H4 (cell line): ENCODE data around the gene KAT7. TPM values are rescaled to one million over a fixed set of nuclear protein-coding genes. Genes with fewer than 3 reads are reported as not detected.

Experiments
- DNase-seq: peaks from one replicate; pipeline ENCODE4 v3.0.0-alpha.2; 2015; ENCODE audit warnings: low spot score
- total RNA-seq: library from RNA; depleted of rRNA; stranded (reverse); fragments of >200 nt; shearing (Covaris generic); gene quantifications from 2 replicates; pipeline ENCODE4 v1.2.3, GENCODE V29; 2014

KAT7 gene
- total RNA-seq, 1 experiment from 2014 or later, result 34.0 TPM

- no peak for DNase-seq
These were observed 54.4 kb downstream of the KAT7 start for GRCh38 chr17:49842846-49843245.

GRCh38 chr17:49843774-49844350 is 55.4 kb downstream of the KAT7 start:
- no peak for DNase-seq

GRCh38 chr17:49845321-49845720 is 56.8 kb downstream of the KAT7 start:
- DNase-seq, result no peak

DNA sequence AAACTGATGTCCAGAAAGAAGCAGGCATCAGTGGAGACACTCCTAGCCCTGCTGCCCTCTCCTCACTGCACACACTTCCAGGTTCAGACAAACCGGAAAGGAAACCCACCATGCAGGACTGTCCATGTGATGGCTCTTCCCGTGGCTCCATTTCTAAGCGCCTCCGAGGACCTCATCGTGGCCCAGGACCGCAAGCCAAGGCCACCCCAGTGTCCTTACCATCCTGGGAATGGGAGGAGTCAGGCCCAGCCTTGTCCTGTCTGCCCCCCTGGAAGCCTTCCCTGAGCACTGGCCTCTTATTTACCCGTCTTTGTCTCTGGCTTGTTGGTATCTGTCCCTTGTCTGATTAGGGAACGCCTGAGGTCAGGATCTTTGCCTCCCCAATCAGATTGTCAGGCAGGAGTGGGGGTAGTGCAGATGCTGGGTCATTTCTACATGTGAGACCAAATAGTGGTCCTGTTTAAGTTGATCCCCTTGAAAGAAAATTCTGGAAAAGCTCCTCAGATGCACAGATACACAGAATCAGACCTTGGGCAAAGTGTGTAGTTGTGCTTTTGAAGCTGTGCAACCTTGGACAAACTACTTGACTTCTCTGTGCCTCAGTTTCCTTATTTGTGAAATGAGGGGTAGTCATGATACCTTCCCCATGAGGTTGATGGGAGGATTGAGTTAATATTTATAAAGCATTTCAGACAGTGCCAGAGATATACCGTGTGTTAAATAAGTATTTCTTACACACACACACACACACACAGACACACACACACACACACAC is 58.6 kb downstream of the KAT7 start:
- no peak for DNase-seq

GRCh38 chr17:49848019-49848473 is 59.6 kb downstream of the KAT7 start, which contains the start of gene TAC4:
Gene TAC4 (minus strand): TSS chr17:49848069. CDS start chr17:49848017, 52 bp downstream.
- no peak for DNase-seq

DNA sequence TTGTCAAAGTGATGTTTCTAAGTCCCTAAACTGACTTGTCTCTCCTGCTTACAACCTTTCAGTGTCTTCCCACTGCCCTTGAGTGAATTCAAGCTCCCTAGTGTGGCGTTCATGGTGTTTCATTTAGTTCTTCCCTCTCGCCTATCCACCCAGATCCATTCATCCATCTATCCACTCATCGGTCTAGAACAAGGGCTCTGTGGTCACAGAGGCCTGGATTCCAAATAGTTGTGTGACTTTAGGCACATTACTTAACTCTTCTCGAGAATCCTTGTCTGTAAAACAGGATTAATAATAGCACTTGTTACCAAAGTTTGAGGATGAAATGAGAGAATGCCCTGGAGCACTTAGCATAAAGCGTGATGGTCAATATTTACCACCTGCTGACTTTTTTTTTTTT is 60.3 kb downstream of the KAT7 start:
- DNase-seq, result no peak

DNA sequence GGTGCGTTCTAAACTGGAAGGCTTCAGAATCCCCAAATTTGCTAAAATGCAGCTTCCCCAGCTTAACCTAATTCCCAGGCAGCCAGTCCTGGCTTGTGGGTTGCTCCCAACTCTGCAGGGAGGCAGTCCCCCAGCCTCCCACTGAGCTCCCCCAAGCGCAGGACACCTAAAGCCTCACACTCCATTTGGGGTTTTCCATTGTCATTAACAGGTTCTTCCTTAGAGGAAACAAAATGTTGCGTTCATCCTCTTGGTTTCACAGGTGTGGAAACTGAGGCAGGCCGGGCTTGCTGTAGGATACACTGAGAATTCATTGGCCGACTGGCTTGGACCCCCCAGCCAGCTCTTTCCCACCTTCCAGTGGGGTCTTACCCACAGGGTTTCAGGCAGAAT is 61.7 kb downstream of the KAT7 start:
- no peak for DNase-seq

GRCh38 chr17:49850772-49851386 is 62.4 kb downstream of the KAT7 start:
- DNase-seq, result no peak

- DNase-seq, result peak; percentile 74
These were observed 63.2 kb downstream of the KAT7 start for GRCh38 chr17:49851387-49852291.

DNA sequence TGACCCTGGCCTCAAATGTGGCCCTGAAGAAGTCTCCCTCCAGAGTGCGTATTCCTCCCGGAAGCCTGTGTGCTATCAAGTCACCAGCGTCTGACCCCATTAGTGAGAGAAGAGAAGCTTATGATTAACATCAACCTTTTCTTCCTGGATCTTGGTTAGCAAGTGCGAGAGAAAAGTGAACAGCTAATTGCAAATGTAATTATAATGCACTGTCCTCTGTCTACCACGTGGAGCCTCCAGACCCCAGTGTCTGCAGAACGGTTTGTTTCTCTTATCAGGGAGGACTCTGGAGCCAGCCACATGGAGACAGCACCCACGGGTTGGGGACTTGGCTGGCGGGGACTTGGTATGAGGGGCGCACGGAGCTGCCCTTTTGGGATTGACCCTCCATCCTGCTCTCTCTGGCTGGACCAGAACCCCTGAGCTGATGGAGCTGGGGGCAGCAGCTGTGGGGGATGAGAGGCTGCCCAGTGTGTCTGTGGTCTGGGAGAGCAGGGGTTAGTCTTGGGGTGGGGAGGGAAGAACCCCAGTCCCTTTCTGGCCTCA is 65.1 kb downstream of the KAT7 start:
- no peak for DNase-seq

GRCh38 chr17:49854126-49854525 is 65.6 kb downstream of the KAT7 start:
- DNase-seq, result no peak

DNA sequence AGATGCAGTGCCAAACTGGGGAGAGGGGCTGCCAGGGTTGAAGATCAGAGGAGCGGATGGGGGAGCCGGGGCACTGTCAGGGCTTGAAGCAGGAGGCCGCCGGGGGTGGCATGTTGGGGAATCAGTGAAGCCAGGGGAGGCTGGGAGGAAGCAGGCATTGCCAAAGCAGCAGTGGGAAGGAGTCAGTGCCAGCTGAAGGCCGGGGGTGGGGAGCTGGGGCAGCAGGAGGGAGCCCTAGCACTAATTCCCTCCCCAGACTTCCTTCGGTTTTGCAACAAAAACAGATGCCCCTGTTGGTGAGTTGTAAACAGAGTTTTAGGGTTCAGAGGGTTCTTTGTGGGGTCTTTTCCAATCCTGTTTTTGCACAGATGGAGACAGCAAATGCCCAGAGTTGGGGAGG is 70.3 kb downstream of the KAT7 start:
- no peak for DNase-seq

DNA sequence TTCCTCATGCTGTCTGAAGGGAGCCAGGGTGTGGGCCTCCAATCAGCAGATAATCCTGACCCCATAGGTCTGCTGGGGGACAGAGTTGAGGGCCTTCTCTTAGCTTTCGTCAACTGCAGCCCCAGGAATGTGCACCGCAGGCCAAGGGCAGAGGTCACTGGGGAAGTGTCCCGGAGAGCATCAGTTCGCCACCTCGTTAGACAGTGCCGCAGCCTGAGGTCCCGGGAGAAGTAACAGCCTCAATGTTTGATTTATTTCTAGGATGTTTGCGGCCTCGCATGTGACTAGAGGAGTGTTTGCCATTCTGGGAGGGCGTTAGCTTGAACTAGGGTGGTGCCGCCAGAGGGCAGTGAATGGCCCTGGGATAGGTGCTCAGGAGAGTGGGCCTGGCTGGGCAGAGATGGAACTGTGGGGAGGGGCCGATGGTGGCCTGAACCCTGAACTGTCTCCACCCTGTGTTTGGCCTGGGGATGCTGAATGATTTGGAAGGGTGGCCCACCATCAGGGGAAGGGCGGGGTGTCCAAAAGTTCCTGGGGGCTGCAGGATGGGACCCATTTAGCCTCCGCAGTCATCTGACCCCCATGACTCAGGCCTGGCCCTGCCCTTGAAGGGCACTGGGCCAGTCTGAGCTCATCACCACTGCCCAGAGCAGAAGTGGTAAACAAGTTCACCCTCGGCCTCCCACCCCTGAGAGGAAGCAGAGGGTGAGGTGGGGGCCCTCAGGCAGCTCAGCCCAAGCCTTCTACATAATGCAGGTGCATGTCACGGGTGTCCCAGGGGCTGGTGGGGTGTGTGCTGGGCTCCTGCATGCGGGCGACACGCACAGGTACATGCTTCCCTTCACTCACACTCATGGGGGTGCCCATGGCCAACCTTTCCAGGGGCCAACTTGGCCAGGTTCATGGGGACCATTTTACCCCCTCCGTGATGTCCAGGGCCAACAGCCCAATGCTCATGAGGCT is 71.8 kb downstream of the KAT7 start:
- no peak for DNase-seq

GRCh38 chr17:49861150-49861884 is 72.8 kb downstream of the KAT7 start:
- peak; percentile 53 for DNase-seq

DNA sequence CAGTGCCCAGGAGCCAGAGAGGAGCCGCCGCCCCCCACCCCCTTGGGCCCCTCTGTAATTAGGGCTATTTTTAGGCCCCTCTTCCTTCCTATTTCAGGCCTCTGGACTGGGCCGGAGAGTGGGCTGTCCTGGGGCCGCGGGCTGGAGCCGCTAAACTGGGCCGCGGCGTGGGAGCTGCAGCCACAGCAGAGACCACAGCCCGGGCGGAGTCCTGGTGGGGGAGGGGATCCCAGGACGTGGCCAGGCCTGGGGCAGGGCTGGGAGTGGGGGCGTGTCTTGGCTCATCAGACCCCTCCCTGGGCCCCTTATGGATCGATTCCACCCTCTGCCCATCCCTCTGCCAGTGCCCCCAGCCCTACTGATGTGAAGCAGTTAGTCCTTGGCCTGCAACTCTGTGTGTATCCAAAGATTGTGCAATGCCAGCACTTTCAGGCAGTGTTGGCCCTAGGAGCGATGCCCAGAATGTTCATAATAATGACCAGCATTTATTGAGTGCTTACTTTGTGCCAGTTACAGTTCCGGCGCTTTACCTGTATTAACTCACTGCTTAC is 74.4 kb downstream of the KAT7 start:
- no peak for DNase-seq

DNA sequence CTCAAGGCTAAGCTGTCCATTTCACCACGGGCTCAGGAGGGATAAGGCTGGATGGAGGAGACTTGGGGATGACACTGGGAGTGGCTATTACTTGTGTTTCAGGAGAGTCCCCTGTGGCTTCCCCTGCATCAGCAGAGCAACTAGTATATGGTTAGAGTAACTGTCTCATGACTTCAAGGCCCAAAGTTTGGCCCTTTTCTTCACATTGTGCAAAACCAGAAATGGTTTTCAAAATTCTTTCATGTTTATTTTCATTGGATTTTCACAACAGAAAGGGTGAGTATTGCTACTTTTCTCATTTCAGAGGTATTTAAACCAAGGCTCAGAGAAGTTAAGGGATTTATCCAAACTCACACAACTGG is 77.5 kb downstream of the KAT7 start:
- no peak for DNase-seq

DNA sequence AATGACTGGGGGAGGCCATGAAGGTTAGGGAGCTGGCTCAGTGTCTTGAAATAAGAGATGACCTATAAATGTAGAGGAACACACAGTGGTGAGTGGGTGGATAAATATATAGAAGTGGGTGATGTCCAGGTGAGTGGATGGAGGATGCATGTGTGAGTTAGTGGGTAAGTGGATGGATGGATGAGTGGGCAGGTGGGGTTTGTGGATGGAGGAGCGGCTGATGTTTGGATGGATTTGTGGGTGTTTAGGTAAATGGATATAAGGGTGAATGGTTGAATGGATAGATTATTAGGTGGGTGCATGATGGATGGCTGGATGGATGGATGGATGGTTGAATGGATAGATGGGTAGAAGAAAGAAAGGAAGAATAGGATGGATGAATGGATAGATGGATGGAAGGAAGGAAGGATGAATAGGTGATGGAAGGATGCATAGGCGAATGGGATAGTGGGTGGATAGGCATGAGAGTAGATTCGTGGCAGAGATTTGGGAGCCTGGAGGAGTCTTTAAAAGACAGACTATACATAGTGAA is 78.5 kb downstream of the KAT7 start:
- DNase-seq, result no peak

DNA sequence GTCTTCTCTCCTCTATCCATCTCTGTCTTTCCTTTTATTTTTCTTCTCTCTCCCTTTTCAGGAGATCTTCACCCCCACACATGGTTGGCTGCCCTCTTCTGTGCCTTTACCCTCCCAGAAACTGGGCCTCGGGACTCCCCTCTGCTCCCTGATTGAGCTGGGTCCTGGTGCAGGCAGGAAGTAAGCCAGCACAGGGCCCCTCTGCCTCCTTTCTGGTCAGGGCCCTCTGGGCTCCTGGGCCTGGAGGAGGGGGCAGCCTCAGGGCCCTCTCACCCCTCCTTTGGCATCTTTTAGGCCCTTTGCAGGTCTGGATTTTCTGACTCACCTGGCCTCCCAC is 80.5 kb downstream of the KAT7 start:
- DNase-seq, result no peak

DNA sequence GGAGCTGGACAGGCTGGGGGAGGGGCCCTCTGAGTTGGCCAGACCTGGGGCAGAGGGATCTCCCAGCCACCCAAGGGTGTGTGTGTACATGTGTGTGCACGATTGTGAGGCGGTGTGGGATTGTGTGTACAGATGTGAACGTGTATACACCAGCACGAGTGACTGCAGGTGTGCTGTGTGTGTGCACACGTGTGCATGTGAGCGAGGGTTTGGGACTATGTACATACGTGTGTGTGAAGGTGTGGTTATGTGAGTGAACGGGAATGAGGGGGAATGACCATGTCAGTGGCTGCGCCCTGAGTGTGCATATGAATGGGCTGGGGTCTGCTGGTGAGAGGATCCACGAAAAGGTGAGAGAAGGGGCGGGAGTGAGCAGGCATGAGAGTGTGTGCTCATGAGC is 81.8 kb downstream of the KAT7 start:
- no peak for DNase-seq
